D721Med (cell line): ENCODE results near the gene TSTD2.
A peak's percentile ranks its signal among the peaks of the same experiment; 100 is the strongest.

ENCODE experiments used
- DNase-seq: peaks from one replicate; pipeline ENCODE4 v3.0.0; 2011; ENCODE audit warnings: low spot score; ENCODE audit not compliant: insufficient read length
- FAIRE-seq: peaks from 2 replicates; lab custom pipeline; 2011; peaks lifted over from hg19 to GRCh38; lab: Jason Lieb, UNC
- CTCF ChIP-seq: IDR thresholded peaks from 2 replicates; pipeline ENCODE4 v1.5.1; 2012; ENCODE audit warnings: mild to moderate bottlenecking, control low read depth; ENCODE audit not compliant: insufficient read depth; ENCODE audit errors: missing control alignments

The TSTD2 gene

DNA sequence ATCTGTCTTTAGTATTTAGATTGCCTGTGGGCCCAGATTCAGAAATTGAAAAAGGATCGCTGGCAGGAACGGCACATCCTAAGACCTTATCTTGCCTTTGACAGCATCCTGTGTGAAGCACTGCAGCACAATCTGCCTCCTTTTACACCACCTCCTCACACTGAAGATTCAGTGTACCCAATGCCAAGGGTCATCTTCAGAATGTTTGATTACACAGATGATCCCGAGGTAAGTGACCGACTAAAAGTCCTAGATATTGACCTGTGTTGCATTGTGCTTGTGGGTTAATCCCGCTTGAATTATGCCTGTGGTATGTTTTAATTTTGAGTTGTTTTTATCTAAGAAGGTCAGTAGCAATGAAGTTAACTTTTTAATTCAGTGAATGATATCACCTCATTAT is 14.8 kb upstream of the TSTD2 start:
- DNase-seq (no peak), FAIRE-seq (no peak)
- no peak for TF ChIP-seq CTCF

- no peak for TF ChIP-seq CTCF
- FAIRE-seq (peak; percentile 58), DNase-seq (no peak)
Observed at GRCh38 chr9:97645720-97646119, 12.6 kb upstream of the TSTD2 start.

DNA sequence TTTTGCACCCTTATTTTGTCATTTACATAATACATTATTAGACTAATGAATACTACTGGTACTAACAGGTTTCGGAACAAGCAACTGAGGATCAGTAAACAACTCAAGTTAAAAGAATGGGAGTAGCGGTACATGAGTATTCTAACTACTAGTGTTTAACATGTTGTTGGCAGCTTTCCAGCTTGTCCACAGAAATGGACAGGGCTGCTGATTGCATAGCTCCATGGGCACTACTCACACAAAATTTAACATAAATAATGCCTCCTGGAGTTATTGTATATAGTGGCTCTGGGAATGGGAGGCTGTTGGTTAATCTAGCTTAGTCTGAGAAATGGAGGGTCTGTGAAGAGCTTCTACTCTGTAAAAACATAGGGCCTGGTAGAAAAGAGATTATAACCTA is 7.2 kb upstream of the TSTD2 start:
- TF ChIP-seq CTCF, result no peak
- FAIRE-seq, result no peak
- DNase-seq, result no peak

- FAIRE-seq (no peak), DNase-seq (no peak)
- TF ChIP-seq CTCF, result no peak
Observed at GRCh38 chr9:97638666-97639065, 5.5 kb upstream of the TSTD2 start.

DNA sequence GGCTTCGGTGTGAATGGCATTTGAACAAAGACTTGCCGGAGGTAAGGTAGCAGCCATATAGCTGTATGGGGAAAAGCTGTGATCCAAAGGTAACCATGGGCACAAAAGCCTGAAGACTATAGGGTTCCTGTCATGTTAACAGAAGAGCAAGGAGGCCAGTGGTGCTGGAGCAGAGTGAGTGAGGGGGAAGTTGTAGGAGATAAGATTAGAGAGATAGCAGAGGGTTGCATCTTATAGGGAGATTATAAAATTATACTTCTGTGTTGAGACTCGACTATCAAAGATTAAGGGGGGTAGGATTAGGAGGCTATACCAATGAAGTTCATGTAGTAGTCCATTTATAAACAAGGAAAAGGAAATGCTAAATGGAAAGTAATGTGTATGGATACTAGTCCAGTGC is 3.7 kb upstream of the TSTD2 start:
- TF ChIP-seq CTCF, result no peak
- FAIRE-seq (no peak), DNase-seq (no peak)

- FAIRE-seq, result no peak
- TF ChIP-seq CTCF, result no peak
- no peak for DNase-seq
Observed at GRCh38 chr9:97635026-97635425, 1.9 kb upstream of the TSTD2 start.

DNA sequence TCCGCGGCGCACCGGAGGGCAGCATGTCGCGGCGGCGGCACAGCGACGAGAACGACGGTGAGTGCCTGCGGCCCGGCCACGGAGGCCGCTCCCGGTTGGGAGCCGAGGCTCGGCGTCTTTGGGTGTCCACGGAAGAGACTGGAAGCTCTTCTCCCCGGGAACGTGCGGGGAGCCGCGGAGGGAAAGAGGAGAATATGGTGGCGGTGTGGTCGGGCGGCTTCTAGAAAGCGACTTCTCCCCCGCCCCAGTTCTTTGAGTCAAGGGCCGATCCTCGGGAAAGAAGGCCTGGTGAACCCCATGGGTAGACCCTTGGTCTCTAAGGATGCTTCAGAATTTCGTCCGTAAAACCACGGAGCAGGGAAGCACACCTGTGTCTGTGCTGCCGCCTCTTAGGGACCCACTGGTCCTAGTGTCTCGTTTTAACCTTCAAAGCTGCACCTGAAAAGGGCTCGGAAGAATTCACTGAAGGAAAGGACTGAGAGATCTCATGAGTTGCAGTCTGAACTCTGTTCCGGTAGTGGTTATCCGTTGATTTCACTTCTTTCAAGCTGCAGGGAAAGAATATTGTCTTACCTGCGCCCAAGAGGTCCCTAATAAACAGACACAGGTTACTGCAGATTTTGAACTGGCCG is 807 bp upstream of the TSTD2 start:
- FAIRE-seq (no peak), DNase-seq (no peak)
- no peak for TF ChIP-seq CTCF
